Mucosa of stomach (tissue), 1 donor: ENCODE results near the gene CDK13.
A peak's percentile ranks its signal among the peaks of the same experiment; 100 is the strongest.

Experiments
- H3K27me3 ChIP-seq: one replicate; pipeline ENCODE4 v1.7.0; 2013; ENCODE audit warnings: mild to moderate bottlenecking, low read length; ENCODE audit not compliant: control insufficient read depth, insufficient read depth
- H3K36me3 ChIP-seq: one replicate; pipeline ENCODE4 v1.7.0; 2013; ENCODE audit warnings: low read length; ENCODE audit not compliant: control insufficient read depth, insufficient read depth
- H3K4me1 ChIP-seq: one replicate; pipeline ENCODE4 v1.7.0; 2013; ENCODE audit warnings: mild to moderate bottlenecking, low read length; ENCODE audit not compliant: control insufficient read depth, insufficient read depth
- H3K4me3 ChIP-seq: one replicate; pipeline ENCODE4 v1.7.0; 2013; ENCODE audit warnings: low read length
- H3K9ac ChIP-seq: one replicate; pipeline ENCODE4 v1.7.0; 2013; ENCODE audit warnings: mild to moderate bottlenecking, low read length, moderate library complexity
- H3K9me3 ChIP-seq: one replicate; pipeline ENCODE4 v1.7.0; 2013; ENCODE audit warnings: mild to moderate bottlenecking, low read length, moderate library complexity; ENCODE audit not compliant: control insufficient read depth
- donor health status: Pancreatic carcinoma.

Gene CDK13

GRCh38 chr7:39951226-39952194 is 1.5 kb downstream of the CDK13 start:
- peak overlapping the region; percentile 52 for H3K4me3 ChIP-seq
- H3K4me1 ChIP-seq, result peaks cover 10% of the 10 kb centered on the region
- no peaks in the 10 kb centered on the region for H3K36me3 ChIP-seq
- H3K9me3 ChIP-seq, result no peaks in the 10 kb centered on the region
- H3K9ac ChIP-seq, result peak overlapping the region; percentile 99
- no peaks in the 10 kb centered on the region for H3K27me3 ChIP-seq

GRCh38 chr7:39952374-39952773 is 2.3 kb downstream of the CDK13 start:
- no peaks in the 10 kb centered on the region for H3K36me3 ChIP-seq
- H3K4me3 ChIP-seq, result peak overlapping the region; percentile 52
- peaks cover 10% of the 10 kb centered on the region for H3K4me1 ChIP-seq
- peak overlapping the region; percentile 99 for H3K9ac ChIP-seq
- no peaks in the 10 kb centered on the region for H3K9me3 ChIP-seq
- no peaks in the 10 kb centered on the region for H3K27me3 ChIP-seq

- Histone ChIP-seq H3K9me3 (no peaks in the 10 kb centered on the region), H3K27me3 (no peaks in the 10 kb centered on the region), H3K9ac (peak overlapping the region; percentile 99), H3K36me3 (no peaks in the 10 kb centered on the region), H3K4me3 (no peak overlapping the region), H3K4me1 (peaks cover 10% of the 10 kb centered on the region)
These were observed 2.7 kb downstream of the CDK13 start for GRCh38 chr7:39952803-39953202.

GRCh38 chr7:39954694-39955093 is 4.6 kb downstream of the CDK13 start:
- Histone ChIP-seq H3K27me3 (no peaks in the 10 kb centered on the region), H3K4me1 (peaks cover 10% of the 10 kb centered on the region), H3K9me3 (no peaks in the 10 kb centered on the region), H3K9ac (no peak overlapping the region), H3K4me3 (no peak overlapping the region), H3K36me3 (no peaks in the 10 kb centered on the region)

- peaks cover 10% of the 10 kb centered on the region for H3K4me1 ChIP-seq
- no peak overlapping the region for H3K9ac ChIP-seq
- H3K27me3 ChIP-seq, result no peaks in the 10 kb centered on the region
- no peaks in the 10 kb centered on the region for H3K9me3 ChIP-seq
- no peak overlapping the region for H3K4me3 ChIP-seq
- H3K36me3 ChIP-seq, result no peaks in the 10 kb centered on the region
These were observed 8.0 kb downstream of the CDK13 start for GRCh38 chr7:39958038-39958437.

- no peaks in the 10 kb centered on the region for H3K9me3 ChIP-seq
- no peak overlapping the region for H3K9ac ChIP-seq
- H3K27me3 ChIP-seq, result no peaks in the 10 kb centered on the region
- H3K36me3 ChIP-seq, result no peaks in the 10 kb centered on the region
- H3K4me3 ChIP-seq, result no peak overlapping the region
- no peaks in the 10 kb centered on the region for H3K4me1 ChIP-seq
These were observed 17.5 kb downstream of the CDK13 start for GRCh38 chr7:39967406-39968161.

- Histone ChIP-seq H3K27me3 (no peaks in the 10 kb centered on the region), H3K9ac (no peak overlapping the region), H3K9me3 (no peaks in the 10 kb centered on the region), H3K4me3 (no peak overlapping the region), H3K4me1 (no peaks in the 10 kb centered on the region), H3K36me3 (no peaks in the 10 kb centered on the region)
These were observed 19.4 kb downstream of the CDK13 start for GRCh38 chr7:39969431-39969830.

- H3K27me3 ChIP-seq, result no peaks in the 10 kb centered on the region
- no peak overlapping the region for H3K4me3 ChIP-seq
- H3K36me3 ChIP-seq, result no peaks in the 10 kb centered on the region
- no peak overlapping the region for H3K9ac ChIP-seq
- H3K4me1 ChIP-seq, result no peaks in the 10 kb centered on the region
- no peaks in the 10 kb centered on the region for H3K9me3 ChIP-seq
These were observed 21.9 kb downstream of the CDK13 start for GRCh38 chr7:39971924-39972323.

GRCh38 chr7:39973801-39974200 is 23.7 kb downstream of the CDK13 start:
- no peaks in the 10 kb centered on the region for H3K4me1 ChIP-seq

GRCh38 chr7:39978230-39978934 is 28.3 kb downstream of the CDK13 start:
- Histone ChIP-seq H3K36me3 (no peaks in the 10 kb centered on the region), H3K4me1 (no peaks in the 10 kb centered on the region), H3K4me3 (no peak overlapping the region), H3K9me3 (no peaks in the 10 kb centered on the region), H3K27me3 (no peaks in the 10 kb centered on the region), H3K9ac (no peak overlapping the region)

More at GRCh38 chr7:39973801-39974200, 23.7 kb downstream of the CDK13 start:
- H3K9ac ChIP-seq, result no peak overlapping the region
- H3K4me3 ChIP-seq, result no peak overlapping the region
- H3K36me3 ChIP-seq, result no peaks in the 10 kb centered on the region
- H3K27me3 ChIP-seq, result no peaks in the 10 kb centered on the region
- no peaks in the 10 kb centered on the region for H3K9me3 ChIP-seq

- Histone ChIP-seq H3K4me3 (no peak overlapping the region), H3K4me1 (no peaks in the 10 kb centered on the region), H3K9me3 (no peaks in the 10 kb centered on the region), H3K36me3 (no peaks in the 10 kb centered on the region), H3K9ac (no peak overlapping the region), H3K27me3 (no peaks in the 10 kb centered on the region)
These were observed 29.5 kb downstream of the CDK13 start for GRCh38 chr7:39979406-39980073.
